Peyer's patch (tissue), 4 donors: ENCODE measurements around the gene APEH. TPM values are rescaled to one million over a fixed set of nuclear protein-coding genes. Genes with fewer than 3 reads are reported as not detected.

Source experiments
- DNase-seq, 3 donors: peaks; one replicate each; pipeline ENCODE4 v3.0.0-alpha.2; 2017 to 2019
- H3K27ac ChIP-seq, 4 donors: fragments of 200-600 bp; sonication (generic); one replicate each; pipeline ENCODE4 v1.5.1; 2016 to 2019
- H3K27me3 ChIP-seq, 2 donors: fragments of 200-600 bp; sonication (generic); one replicate each; pipeline ENCODE4 v1.5.1; 2019
- H3K36me3 ChIP-seq, 3 donors: fragments of 200-600 bp; sonication (generic); one replicate each; pipeline ENCODE4 v1.5.1; 2016 to 2019
- H3K4me1 ChIP-seq, 4 donors: fragments of 200-600 bp; sonication (generic); one replicate each; pipeline ENCODE4 v1.5.1; 2016 to 2019
- H3K4me3 ChIP-seq, 4 donors: fragments of 200-600 bp; sonication (generic); 1 replicate in 3 of 4; 2 replicates in 1 of 4; pipeline ENCODE4 v1.5.1; 2016 to 2019; ENCODE audit warnings: mild to moderate bottlenecking in 1 of 4
- H3K9me3 ChIP-seq, 4 donors: fragments of 200-600 bp; sonication (generic); one replicate each; pipeline ENCODE4 v1.5.1; 2016 to 2019; ENCODE audit warnings: mild to moderate bottlenecking in 1 of 4
- POLR2A ChIP-seq, 2 donors: fragments of 450-650 bp; IDR thresholded peaks; one replicate each; pipeline ENCODE4 v1.5.1; 2017; ENCODE audit warnings: antibody characterized with exemption in 2 of 2, mild to moderate bottlenecking in 2 of 2, moderate library complexity in 2 of 2
- total RNA-seq, 4 donors: library from RNA; depleted of rRNA; stranded (reverse); fragments of >200 nt; gene quantifications; one replicate each; pipeline ENCODE4 v1.1.0, GENCODE V29; 2016
- TF ChIP-seq, protein P1 (sequence below), 6 experiments: fragments of 450-650 bp in 4 of 6; fragments of 200-600 bp in 2 of 6; sonication (generic) in 1 of 6; IDR thresholded peaks; one replicate each; pipeline ENCODE4 v1.5.1; 2017 to 2019; ENCODE audit warnings: antibody characterized with exemption in 6 of 6, mild to moderate bottlenecking in 3 of 6, moderate library complexity in 1 of 6

The APEH gene
- total RNA-seq, 4 donors from 2014 or later, result 99.0 to 170 (median 119) TPM

DNA sequence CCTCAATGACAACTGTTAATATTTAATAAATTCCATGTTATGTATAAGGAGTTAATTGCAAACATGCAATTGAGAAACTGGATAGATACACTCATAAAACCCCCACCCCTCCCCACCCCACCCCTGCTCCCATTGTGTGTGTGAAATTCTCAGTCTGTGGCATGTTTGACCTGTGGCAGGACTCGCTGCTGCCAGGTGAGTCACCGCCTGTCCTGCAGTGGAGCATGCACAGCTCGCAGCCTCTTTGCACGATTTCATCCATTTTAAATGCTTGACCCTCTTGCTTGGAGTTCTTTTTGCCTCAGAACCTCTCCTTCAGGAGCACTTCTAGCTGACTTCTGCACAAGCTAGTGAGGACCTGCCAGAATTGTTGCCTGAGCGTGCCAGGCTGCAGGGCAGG lies 5.3 kb upstream of the APEH start:
- TF ChIP-seq, protein P1, sequence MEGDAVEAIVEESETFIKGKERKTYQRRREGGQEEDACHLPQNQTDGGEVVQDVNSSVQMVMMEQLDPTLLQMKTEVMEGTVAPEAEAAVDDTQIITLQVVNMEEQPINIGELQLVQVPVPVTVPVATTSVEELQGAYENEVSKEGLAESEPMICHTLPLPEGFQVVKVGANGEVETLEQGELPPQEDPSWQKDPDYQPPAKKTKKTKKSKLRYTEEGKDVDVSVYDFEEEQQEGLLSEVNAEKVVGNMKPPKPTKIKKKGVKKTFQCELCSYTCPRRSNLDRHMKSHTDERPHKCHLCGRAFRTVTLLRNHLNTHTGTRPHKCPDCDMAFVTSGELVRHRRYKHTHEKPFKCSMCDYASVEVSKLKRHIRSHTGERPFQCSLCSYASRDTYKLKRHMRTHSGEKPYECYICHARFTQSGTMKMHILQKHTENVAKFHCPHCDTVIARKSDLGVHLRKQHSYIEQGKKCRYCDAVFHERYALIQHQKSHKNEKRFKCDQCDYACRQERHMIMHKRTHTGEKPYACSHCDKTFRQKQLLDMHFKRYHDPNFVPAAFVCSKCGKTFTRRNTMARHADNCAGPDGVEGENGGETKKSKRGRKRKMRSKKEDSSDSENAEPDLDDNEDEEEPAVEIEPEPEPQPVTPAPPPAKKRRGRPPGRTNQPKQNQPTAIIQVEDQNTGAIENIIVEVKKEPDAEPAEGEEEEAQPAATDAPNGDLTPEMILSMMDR (IDR thresholded peaks at IDR 0.05), result no peak
- no peak for TF ChIP-seq POLR2A (IDR thresholded peaks at IDR 0.05)
- Histone ChIP-seq H3K27me3 (no peaks in the 10 kb centered on the region), H3K4me1 (peaks cover 0 to 4% (median 3%) of the 10 kb centered on the region in 4 donors), H3K9me3 (no peaks in the 10 kb centered on the region), H3K36me3 (no peaks in the 10 kb centered on the region), H3K27ac (no peak overlapping the region), H3K4me3 (no peak overlapping the region)
- DNase-seq, result no peak

DNA sequence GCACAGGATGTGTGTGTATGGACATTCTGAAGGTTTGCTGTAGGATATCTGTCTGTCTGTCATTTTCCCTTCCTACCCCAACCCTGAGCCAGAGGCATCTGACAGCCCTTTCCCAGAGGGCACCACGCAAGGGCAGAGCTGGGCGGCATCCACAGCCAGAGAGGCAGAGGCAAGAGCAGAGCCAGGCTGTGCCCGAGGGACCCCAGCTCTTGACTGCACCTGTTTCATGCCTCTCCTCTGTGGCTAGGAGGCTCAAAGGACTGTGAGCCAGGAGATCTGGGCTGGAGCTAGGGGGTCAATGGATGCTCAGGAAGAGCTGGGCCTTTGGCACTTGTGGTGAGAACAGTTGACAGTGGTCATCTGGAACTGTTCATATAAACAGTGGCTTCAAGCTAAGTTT lies 4.8 kb upstream of the APEH start:
- no peak for DNase-seq
- Histone ChIP-seq H3K4me1 (peaks cover 0 to 4% (median 3%) of the 10 kb centered on the region in 4 donors), H3K9me3 (no peaks in the 10 kb centered on the region), H3K27ac (no peak overlapping the region), H3K4me3 (no peak overlapping the region), H3K36me3 (no peaks in the 10 kb centered on the region), H3K27me3 (no peaks in the 10 kb centered on the region)
- TF ChIP-seq, protein P1 (IDR thresholded peaks at IDR 0.05), result no peak
- TF ChIP-seq POLR2A (IDR thresholded peaks at IDR 0.05), result no peak

DNA sequence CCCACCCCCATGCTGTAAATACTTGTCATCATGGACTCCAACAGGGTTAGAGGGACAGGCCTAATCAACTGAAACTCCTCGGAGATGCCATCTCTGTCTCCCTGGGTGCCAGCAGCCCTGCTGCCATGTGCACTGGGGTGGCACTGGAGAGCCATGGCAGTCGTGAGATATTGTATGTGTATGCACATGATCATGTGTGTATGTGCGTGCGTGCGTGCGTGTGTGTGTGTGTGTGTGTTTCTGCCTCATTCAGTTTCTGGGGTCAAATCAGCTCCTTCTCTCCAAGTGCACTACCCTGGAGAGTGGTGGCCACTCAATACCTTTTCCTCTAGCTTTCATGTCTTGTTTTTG lies 3.2 kb upstream of the APEH start:
- Histone ChIP-seq H3K27me3 (no peaks in the 10 kb centered on the region), H3K4me1 (peaks cover 0 to 17% (median 6%) of the 10 kb centered on the region in 4 donors), H3K4me3 (no peak overlapping the region), H3K36me3 (peaks cover 0 to 4% (median 0%) of the 10 kb centered on the region in 3 donors), H3K27ac (no peak overlapping the region), H3K9me3 (no peaks in the 10 kb centered on the region)
- no peak for TF ChIP-seq POLR2A (IDR thresholded peaks at IDR 0.05)
- TF ChIP-seq, protein P1 (IDR thresholded peaks at IDR 0.05), result no peak
- DNase-seq, result no peak

DNA sequence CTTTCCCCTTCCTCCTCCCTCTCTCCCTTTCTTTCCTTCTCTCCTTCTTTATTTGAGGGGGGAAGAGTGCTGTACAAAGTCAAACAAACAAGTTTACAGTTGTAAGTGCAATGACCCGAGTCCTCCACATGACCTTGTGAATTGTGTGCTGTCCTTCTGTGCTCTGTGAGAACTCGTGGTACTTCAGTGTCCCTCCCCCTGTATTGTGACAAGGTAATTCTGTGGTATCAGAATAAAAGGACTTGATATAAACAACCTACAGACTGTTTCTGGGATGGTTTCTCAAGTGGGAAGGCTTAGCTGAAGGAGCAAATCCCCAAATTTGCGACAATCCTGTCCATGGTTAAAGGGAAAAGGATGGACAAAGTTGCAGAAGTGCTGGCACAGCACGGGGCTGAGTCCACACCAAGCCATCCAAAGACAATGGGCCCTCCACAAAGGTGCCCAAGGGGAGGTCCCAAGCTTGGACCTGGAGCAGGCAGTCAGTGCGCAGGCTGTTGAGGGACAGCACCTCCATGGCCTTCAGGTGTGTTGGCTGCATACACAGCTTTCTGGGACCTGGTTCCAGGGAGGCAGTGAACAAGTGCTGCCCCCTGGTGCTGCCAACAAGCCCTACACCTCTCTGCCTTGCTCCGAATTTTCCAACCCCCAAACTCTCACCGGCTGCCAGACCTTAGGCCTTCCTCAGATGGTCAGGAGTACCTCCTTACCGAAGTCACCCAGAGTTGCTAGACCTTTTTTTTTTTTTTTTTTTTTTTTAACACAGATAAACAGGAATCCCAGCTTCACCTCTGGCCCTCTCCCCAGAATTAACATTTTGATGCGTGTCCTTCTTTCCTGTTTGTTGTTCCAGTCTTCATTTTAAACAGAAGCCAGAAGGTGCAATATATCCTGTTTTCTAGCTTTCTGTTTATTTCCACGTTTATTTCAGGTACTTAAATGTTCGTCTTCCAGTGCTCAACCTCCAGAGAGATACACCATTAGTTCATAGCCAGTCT lies 2.6 kb upstream of the APEH start:
- Histone ChIP-seq H3K4me1 (peaks cover 0 to 17% (median 6%) of the 10 kb centered on the region in 4 donors), H3K9me3 (no peaks in the 10 kb centered on the region)

DNA sequence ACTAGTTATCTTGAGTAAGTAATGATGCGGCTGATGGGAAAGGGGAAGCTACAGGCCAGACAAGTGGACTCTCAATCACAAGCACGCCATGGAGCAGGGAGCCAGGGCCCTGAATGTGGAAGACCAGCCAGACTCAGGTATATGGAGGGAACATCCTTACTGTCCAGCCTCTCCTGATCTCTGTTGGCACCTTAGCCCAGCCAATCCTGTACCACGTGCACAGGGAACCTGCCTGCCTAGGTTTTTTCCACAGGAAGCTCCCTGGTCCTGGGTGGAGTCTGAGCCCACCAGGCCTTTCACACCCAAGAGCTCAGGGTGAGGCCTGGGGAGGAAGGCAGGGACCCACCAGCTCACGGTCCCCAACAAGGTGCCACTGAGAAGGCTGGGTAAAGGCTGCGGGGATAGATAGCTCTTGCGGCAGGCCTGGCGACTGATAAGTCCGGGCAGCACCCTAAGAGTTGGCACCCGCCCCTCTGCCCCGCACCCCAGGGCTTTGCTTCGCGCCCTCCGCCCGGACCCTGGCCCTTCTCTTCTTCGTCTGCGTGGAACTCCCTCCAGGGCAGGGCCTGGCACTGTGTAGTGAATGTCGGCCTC lies 933 bp upstream of the APEH start:
- H3K27me3 ChIP-seq, result no peaks in the 10 kb centered on the region
- H3K27ac ChIP-seq, result peak overlapping the region; percentile 80 to 95 (median 94)
- TF ChIP-seq, protein P1 (IDR thresholded peaks at IDR 0.05), result no peak
- TF ChIP-seq POLR2A (IDR thresholded peaks at IDR 0.05), result no peak
- no peaks in the 10 kb centered on the region for H3K9me3 ChIP-seq
- peaks cover 0 to 27% (median 0%) of the 10 kb centered on the region in 3 donors for H3K36me3 ChIP-seq
- H3K4me1 ChIP-seq, result peaks cover 0 to 17% (median 6%) of the 10 kb centered on the region in 4 donors
- H3K4me3 ChIP-seq, result peak overlapping the region; percentile 73 to 95 (median 90)
- no peak for DNase-seq

More for the DNA sequence above, 2.6 kb upstream of the APEH start:
- Histone ChIP-seq H3K27me3 (no peaks in the 10 kb centered on the region), H3K36me3 (peaks cover 0 to 10% (median 0%) of the 10 kb centered on the region in 3 donors), H3K27ac (no peak overlapping the region), H3K4me3 (no peak overlapping the region)
- no peak for TF ChIP-seq POLR2A (IDR thresholded peaks at IDR 0.05)
- TF ChIP-seq, protein P1 (IDR thresholded peaks at IDR 0.05), result peak; percentile 65 to 88 (median 81)
- peak; percentile 56 to 82 (median 78) for DNase-seq
